GM18868 (cell line): Measurements from ENCODE around the gene ACSF2.
"Not testable (repeated sequence)": the region's sequence is repeated elsewhere in the genome, so short reads cannot be mapped to it uniquely, and the experiment has no call there.

Experiments used
- ATAC-seq: cut with Tn5 transposase; IDR thresholded peaks from one replicate; pipeline ENCODE4 v1.9.1; 2021; ENCODE audit warnings: mild to moderate bottlenecking, moderate library complexity; ENCODE audit not compliant: unreplicated experiment

The ACSF2 gene

GRCh38 chr17:50475775-50476544 is 49.9 kb downstream of the ACSF2 start:
- ATAC-seq: not testable (repeated sequence)

- no peak for ATAC-seq
These were observed 50.7 kb downstream of the ACSF2 start for GRCh38 chr17:50476545-50477315.

- no peak for ATAC-seq
These were observed 52.0 kb downstream of the ACSF2 start for GRCh38 chr17:50477976-50478375.

- peak; percentile 88 for ATAC-seq
These were observed 52.7 kb downstream of the ACSF2 start, which contains the start of gene RSAD1 for GRCh38 chr17:50478391-50479381. RSAD1 (plus strand) TSS chr17:50478860; CDS start chr17:50478885, 25 bp downstream.

GRCh38 chr17:50479522-50480141 is 53.6 kb downstream of the ACSF2 start:
- ATAC-seq: peak; percentile 34

GRCh38 chr17:50480142-50480764 is 54.2 kb downstream of the ACSF2 start:
- no peak for ATAC-seq

- ATAC-seq: no peak
These were observed 55.0 kb downstream of the ACSF2 start for GRCh38 chr17:50480854-50481490.

- ATAC-seq: no peak
These were observed 55.6 kb downstream of the ACSF2 start for GRCh38 chr17:50481648-50482047.

- ATAC-seq: no peak
These were observed 56.1 kb downstream of the ACSF2 start for GRCh38 chr17:50482110-50482509.

- peak; percentile 33 for ATAC-seq
These were observed 56.5 kb downstream of the ACSF2 start for GRCh38 chr17:50482516-50482915.

- no peak for ATAC-seq
These were observed 57.2 kb downstream of the ACSF2 start for GRCh38 chr17:50483266-50483665.

- no peak for ATAC-seq
These were observed 58.6 kb downstream of the ACSF2 start for GRCh38 chr17:50484386-50485155.

GRCh38 chr17:50487213-50488096 is 61.4 kb downstream of the ACSF2 start:
- no peak for ATAC-seq

GRCh38 chr17:50488880-50489279 is 62.9 kb downstream of the ACSF2 start:
- ATAC-seq: no peak

- ATAC-seq: no peak
These were observed 65.5 kb downstream of the ACSF2 start for GRCh38 chr17:50491505-50491904.

GRCh38 chr17:50492214-50492613 is 66.2 kb downstream of the ACSF2 start:
- ATAC-seq: no peak

GRCh38 chr17:50493744-50494143 is 67.7 kb downstream of the ACSF2 start:
- no peak for ATAC-seq
